GM19467 (cell line): ENCODE results near the gene EIF3B.
A peak's percentile ranks its signal among the peaks of the same experiment; 100 is the strongest.
"Not testable (repeated sequence)": the region's sequence is repeated elsewhere in the genome, so short reads cannot be mapped to it uniquely, and the experiment has no call there.

Experiments
- ATAC-seq: cut with Tn5 transposase; IDR thresholded peaks from one replicate; pipeline ENCODE4 v1.9.1; 2021; ENCODE audit warnings: mild to moderate bottlenecking, moderate library complexity; ENCODE audit not compliant: unreplicated experiment

The EIF3B gene

DNA sequence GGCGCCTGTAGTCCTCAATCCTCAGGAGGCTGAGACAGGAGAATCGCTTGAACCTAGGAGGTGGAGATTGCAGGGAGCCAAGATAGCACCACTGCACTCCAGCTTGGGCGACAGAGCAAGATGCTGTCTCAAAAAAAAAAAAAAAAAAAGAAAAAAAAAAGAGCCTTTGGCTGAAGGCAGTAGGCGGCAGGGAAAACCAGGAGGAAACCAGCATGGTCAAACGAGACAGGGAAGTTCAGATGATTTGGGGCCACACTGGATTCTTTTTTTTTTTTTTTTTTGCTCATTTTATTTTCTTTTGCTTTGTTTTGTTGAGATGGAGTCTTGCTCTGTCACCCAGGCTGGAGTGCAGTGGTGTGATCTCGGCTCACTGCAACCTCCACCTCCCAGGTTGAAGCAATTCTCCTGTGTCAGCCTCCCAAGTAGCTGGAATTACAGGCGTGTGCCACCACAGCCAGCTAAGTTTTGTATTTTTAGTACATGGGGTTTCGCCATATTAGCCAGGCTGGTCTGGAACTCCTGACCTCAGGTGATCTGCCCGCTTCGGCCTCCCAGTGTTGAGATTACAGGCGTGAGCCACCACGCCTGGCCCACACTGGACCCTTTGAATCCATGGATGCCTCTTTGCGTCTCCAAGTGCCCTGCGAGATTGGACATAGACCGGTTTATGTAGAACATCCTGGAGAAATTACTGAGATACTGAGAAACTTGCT lies 7.1 kb upstream of the EIF3B start:
- ATAC-seq: not testable (repeated sequence)

DNA sequence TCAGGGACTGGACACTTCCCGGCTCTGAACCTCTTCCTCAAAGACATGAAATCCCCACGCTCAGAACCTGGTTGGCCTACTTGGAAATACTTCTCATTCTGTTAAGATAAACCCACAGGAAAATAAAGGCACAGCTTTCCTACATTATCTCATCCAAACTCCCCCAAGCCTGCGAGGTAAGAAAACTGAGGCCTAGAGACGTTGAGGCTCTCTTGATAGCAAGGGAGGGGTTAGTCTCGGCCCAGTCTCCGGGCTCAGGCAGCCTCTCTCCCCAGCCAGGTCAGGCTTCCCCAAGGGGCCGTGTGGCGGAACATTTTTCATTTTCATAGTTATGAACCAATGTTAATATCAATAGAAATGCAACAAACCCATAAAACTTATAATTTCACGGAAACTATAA lies 4.6 kb upstream of the EIF3B start:
- no peak for ATAC-seq

DNA sequence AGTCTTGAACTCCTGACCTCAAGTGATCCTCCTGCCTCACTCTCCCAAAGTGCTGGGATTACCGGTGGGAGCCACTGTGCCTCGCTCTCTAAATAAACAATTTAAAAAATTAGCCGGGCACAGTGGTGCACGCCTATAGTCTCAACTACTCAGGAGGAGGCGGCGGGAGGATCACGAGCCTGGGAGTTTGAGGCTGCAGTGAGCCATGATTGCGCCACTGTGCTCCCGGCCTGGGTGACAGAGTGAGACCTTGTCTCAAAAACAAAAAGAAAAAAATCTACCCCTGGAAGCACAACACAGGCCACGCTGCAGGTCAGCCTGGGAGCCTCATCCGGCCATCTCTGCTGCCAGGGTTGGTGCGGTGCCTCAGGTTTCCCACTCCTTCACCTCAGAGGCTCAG lies 3.8 kb upstream of the EIF3B start:
- ATAC-seq: no peak

DNA sequence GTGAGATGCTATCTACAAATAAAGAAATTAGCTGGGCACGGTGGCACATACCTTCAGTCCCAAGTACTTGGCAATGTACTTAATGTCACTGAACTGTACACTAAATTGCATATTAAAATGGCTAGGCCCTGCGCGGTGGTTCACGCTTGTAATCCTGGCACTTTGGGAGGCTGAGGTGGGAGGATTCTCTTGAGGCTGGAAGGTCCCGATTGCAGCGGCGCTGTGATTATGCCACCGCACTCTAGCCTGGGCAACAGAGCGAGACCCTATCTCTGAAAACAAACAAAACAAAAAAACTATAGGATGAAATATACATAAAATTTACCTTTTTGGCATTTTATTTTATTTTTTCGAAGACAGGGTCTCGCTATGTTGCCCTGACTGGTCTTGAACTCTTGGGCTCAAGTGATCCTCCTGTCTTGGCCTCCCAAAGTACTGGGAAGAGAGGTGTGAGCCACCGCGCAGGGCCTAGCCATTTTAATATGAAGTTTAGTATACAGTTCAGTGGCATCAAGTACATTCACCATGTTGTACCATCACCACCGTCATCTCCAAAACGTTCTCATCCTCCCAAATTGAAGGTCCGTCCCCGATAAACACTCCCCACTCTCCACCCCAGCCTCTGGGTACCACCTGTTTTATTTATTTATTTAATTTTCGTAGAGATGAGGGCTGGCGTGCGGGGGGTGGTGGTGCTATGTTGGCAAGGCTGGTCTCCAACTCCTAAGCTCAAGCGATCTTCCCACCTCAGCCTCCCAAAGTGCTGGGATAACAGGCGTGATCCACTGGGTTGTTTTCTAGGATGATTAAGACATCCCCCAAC lies 1.3 kb upstream of the EIF3B start:
- ATAC-seq: no peak

DNA sequence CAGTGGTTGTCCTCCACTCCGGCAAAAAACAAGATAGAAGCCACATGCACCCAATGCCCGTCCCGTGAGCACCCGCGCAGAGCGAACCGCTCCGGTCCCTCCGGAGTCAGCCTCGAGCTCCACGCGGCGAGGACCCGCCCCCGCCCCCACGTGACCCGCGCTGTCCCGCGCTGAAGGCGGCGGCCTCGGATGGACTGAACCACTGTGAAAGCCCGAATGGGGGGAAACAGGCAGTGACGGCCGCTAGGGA lies 766 bp upstream of the EIF3B start:
- ATAC-seq: peak; percentile 49

DNA sequence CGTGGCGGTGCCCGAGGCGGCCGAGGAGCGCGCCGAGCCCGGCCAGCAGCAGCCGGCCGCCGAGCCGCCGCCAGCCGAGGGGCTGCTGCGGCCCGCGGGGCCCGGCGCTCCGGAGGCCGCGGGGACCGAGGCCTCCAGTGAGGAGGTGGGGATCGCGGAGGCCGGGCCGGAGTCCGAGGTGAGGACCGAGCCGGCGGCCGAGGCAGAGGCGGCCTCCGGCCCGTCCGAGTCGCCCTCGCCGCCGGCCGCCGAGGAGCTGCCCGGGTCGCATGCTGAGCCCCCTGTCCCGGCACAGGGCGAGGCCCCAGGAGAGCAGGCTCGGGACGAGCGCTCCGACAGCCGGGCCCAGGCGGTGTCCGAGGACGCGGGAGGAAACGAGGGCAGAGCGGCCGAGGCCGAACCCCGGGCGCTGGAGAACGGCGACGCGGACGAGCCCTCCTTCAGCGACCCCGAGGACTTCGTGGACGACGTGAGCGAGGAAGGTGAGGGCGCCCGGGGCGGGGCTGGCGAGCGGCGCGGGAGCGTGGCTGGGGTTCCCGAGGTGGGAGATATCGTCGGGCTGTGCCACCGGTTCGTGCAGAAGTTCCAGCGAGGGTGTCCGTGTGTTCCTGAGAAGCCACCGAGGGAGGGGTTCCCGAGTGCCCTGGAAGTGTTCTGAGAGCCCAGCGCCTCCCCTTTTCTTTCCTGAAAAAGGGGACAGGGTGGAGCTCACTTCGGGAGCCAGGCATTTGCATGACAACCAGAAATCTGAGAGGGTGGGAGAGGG lies 495 bp downstream of the EIF3B start:
- ATAC-seq: peak; percentile 8

DNA sequence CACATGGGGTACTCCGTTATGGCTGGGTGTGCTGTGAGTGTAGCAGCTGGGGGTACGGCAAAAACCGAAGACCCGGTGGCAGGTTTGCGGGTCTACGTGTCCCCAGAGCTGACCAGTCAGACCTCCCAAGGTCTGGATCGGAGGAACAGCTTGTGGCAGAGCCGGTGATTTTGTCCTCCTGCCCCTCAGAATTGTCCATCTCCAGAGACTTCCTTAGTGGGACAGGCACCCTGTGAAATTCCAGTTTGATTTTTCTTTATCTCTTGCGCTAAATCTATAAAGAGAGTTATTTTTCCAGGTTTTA lies 1.0 kb downstream of the EIF3B start:
- ATAC-seq: no peak

DNA sequence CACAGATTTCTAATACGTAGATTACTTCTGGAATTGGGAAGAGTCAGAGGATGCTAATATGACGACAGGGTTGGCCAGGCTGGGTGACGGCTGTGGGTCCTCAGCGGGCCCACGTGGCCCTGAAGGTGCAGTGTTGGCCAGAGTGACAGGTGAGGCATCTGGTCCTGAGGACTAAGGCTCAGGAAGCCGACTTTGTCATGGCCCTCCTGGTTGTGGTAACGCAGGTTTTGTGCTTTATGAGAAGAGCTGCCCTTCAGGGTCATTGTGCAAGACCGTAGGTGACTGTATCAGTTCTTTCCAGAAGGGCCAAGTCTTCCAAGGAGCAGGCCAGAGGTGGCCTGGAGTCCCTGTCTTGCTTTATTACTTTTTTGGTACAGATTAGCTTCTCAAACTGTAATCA lies 2.5 kb downstream of the EIF3B start:
- no peak for ATAC-seq

DNA sequence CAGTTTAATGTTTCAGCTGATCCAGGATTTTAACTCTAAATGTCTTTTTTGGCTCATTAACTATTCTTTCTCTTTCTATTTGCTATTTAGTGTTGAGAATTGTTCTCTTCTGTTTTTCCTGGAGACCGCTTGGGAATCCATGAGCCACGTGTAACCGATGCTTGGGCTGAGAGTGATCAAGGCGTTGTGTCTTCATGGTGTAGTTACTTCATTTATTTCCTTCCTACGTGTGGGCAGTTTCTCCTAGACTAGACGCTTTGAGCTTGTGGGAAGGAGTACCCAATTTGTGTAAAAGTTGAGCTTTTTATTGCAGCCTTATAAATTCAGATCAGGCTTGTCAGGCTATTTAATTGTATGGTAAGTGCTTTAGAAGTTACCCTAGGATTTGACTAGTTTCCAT lies 2.9 kb downstream of the EIF3B start:
- ATAC-seq: no peak

DNA sequence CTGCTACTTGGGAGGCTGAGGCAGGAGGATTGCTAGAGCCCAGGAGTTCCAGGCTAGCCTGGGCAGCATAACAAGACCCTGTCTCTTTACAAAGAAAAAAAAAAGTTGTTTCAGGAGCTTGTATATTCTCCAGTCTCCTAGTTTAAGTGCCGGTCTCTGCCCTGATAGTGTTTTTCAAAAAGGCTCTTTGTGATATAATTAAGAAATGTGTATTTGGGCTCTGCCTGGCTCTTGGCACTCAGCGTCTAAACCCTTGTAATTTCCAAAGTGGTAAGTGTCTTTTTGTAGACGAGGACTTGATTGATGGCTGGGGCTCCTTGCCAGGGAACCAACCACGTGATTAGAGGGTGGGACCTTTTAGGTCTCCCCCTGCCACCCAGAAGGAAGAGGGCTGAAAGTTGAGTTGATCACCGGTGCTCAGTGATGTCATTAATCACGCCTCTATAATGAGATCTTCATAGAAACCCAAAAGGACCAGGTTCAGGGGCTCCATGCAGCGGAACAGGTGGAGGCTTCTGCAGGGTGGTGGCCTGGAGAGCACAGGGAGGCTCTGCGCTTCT lies 4.4 kb downstream of the EIF3B start:
- no peak for ATAC-seq

DNA sequence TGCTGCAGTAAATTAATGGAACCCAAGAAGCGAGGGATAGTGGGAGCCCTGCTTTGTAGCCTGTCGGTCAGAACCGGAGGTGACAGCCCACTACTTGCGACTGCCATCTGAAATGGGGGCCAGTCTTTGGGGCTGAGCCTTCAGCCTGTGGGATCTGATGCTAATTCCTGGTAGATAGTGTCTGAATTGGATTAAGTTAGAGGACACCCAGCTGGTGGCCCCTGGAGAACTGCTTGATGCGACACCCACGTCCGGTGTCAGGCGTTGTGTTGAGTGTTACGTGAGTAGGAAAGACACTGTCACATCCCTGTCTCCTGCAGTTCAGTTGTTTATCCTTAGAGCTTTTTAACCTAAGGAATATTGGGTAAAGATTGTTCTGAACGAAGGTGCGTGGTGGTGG lies 5.0 kb downstream of the EIF3B start:
- no peak for ATAC-seq

DNA sequence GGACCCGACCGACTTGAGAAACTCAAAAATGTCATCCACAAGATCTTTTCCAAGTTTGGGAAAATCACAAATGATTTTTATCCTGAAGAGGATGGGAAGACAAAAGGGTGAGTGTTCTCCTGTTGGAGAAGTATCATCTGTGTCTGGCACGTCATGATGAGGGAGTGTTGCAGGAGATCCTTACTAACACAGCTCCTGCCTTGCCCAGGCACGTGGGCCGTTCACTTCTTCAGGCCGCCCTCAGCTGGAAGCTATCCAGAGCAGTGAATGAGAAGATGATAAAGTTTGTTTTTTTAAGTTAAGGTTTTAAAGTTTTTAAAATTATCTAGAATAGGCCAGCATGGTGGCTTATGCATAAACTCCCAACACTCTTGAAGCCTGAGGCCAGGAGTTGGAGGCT lies 6.2 kb downstream of the EIF3B start:
- ATAC-seq: no peak

DNA sequence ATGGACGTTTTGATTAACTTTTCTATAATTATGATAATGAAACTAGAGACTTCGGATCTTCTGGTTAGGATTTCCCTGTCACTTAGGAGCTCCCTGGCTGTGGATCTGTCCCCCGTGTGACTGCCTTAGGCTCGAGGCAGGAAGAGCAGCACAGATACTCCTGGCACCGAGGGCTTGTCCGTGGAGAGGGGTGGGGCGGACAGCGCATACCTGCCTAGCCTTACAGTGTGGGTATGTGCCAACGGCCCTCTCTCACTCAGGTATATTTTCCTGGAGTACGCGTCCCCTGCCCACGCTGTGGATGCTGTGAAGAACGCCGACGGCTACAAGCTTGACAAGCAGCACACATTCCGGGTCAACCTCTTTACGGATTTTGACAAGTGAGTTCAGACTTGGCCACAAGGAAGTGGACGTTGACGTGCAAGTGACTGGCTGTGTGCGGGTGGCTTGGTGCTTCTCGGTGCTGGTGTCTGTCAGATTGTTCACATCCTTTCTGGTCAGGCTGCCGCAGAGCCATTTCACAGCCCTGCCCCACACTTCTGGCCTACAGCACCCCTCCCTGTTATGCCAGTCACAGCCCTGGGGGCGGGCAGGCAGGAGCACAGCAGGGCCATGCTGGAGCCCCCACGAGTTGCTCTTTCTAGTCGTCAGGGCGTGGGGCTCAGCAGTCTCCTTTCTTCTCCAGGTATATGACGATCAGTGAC lies 7.9 kb downstream of the EIF3B start:
- ATAC-seq: no peak

DNA sequence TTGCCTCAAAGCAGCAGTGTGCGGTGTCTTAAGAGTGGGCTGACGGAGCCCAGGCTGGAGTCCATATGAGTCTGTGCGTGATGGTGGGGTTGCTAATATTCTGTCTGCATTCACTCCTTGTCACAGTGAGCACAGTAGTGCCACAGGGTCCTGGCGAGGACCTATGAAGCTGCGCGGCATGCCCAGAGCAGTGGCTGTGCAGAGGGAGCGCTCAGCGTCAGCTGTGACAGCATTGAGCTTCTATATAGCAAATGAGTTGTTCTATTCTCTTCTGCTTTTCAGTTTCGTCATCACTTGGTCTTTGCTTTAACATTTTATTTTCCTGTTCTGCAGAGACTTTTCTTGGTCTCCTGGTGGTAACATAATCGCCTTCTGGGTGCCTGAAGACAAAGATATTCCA lies 14.5 kb downstream of the EIF3B start:
- no peak for ATAC-seq

DNA sequence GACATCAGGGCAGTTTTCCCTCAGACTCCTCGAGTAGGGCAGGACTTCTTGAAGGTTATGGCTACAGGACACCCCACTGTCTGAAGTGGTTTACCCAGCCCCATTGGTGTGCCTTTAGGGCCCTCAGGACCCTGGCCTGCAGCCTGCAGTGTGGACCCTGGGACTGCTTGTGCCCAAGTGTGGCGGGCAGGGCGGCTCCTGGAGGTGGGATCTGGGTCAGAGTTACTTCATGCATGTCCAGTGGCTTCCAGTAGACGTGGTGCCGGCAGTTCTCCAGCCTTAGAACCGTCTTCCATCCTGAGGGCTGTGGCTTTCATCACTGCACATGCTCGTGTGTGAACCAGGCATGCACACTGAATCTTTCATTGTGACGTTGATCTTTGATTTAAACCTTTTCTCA lies 16.7 kb downstream of the EIF3B start:
- ATAC-seq: no peak

DNA sequence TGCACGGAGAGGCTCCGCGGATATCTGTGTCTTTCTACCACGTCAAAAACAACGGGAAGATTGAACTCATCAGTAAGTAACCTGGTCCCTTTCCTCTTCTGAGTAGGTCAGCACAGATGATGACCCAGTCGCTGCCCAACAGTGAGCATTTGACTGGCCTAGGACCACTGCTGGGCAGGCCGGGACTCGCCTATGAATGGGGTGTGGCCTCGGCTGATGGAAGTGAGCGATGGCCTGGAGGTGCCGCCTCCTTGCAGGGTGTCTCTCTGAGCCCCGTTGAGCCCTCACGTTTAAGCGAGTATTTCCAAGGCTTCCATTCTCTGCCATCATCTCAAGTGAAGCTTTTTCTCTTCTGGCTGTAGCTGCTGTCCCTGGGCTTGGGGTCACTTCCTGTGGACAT lies 18.1 kb downstream of the EIF3B start:
- ATAC-seq: no peak

DNA sequence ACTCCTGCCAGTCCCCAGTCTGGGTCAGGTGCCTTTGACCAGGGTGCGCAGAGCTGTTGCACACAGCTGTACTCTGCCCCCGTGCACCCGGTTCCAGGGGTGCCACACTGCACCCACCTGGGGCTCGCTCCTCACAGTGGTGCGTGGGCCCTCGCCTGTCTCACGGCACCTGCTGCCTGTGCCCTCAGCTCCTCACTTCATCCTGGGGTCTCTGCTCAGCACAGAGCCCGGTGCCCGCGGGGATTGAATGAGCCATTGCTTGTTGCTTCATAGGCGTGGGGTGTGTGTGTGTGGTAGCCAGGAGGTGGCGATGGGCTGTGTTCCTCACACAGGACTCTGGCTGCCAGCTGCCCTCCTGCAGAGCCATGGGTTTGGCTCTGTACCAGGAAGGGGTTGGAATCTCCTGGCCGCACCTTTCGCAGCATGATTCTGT lies 18.5 kb downstream of the EIF3B start:
- no peak for ATAC-seq

DNA sequence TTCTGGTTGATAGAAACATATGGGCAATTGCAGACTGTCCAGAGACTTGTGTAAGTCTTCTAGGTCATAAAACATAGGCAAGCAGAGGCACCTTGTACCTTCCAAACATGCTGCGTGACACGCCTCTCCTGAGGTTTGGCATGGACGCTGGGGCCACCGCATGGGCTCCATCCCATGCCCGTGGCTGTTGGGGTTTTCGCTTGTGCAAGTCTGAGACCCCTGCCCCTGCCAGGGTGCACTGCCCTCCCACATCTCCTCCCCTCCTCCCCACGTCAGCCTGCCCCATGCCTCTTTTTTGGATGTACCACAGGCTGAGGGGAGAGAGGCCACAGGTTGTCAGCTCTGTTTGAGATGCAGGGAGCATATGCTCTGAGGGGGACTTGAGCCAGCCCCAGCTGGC lies 19.0 kb downstream of the EIF3B start:
- ATAC-seq: no peak

DNA sequence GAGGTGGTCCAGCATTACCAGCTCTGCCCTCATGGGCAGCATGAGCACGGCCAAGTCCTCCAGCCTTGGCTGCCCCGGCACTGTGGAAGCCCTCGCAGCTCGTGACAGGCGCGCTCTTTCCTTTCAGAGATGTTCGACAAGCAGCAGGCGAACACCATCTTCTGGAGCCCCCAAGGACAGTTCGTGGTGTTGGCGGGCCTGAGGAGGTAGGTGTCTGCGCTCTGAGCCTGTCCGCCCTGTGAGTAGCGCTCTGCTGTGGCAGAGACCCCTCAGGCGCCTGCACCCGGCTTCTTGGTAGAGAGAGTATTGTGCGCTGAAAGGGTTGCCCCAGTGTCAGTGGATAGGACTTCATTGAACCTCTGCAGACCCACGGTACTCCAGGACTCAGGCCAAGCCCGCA lies 19.8 kb downstream of the EIF3B start:
- no peak for ATAC-seq

DNA sequence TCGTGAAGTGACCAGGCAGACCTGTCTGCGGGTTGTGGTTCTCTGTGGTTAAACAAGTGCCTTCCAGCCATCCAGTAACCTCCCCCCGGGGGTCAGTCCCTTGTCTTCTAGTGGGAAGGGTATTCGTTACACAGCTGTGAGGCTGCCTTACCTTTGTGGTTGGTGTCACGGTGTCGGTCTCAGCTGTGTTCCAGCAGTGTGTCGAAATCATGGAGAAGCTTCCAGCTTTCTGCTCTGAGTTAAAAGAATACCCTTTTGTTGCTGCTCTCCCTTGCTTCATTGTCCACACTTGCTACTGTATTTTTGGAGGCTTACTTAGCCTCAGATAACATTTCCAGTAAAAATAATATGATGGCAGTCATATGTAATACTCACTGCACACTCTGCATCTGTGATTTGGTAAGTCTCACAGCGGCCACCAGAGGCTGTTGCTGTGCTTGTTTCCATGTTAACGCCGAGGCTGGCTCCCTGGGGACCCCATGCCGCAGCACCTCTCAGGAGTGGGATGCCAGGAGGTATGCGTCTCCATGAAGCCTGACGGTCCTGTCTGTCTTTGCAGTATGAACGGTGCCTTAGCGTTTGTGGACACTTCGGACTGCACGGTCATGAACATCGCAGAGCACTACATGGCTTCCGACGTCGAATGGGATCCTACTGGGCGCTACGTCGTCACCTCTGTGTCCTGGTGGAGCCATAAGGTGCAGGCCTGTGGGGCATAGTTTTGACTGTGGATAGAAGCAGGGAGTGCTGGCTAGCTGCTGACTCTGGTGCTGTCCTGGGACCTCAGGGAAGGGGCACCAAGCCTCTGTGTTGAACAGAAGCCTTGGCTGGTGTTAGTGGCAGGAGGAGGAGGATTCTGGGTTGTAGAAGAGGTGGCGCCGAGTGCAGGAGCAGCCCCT lies 20.5 kb downstream of the EIF3B start:
- no peak for ATAC-seq
